A549 (cell line): ENCODE results near the gene COL7A1.

ENCODE experiments used
- CTCF ChIP-seq: fragments of >200 bp; sonication (Bioruptor Twin); formaldehyde crosslinking; IDR thresholded peaks from 3 replicates; pipeline ENCODE4 v1.5.1; 2016
- EP300 ChIP-seq, 2 experiments: fragments of >200 bp; sonication (Bioruptor Twin); formaldehyde crosslinking; IDR thresholded peaks; 2 replicates in 1 of 2; 3 replicates in 1 of 2; pipeline ENCODE4 v1.6.1; 2016 to 2017

GRCh38 chr3:48573973-48574585 is 21.1 kb downstream of the COL7A1 start:
- TF ChIP-seq EP300 (IDR thresholded peaks at IDR 0.05), result no peak
- TF ChIP-seq CTCF, result no peak
